ENCODE results near the gene CBLB.

CBLB gene

DNA sequence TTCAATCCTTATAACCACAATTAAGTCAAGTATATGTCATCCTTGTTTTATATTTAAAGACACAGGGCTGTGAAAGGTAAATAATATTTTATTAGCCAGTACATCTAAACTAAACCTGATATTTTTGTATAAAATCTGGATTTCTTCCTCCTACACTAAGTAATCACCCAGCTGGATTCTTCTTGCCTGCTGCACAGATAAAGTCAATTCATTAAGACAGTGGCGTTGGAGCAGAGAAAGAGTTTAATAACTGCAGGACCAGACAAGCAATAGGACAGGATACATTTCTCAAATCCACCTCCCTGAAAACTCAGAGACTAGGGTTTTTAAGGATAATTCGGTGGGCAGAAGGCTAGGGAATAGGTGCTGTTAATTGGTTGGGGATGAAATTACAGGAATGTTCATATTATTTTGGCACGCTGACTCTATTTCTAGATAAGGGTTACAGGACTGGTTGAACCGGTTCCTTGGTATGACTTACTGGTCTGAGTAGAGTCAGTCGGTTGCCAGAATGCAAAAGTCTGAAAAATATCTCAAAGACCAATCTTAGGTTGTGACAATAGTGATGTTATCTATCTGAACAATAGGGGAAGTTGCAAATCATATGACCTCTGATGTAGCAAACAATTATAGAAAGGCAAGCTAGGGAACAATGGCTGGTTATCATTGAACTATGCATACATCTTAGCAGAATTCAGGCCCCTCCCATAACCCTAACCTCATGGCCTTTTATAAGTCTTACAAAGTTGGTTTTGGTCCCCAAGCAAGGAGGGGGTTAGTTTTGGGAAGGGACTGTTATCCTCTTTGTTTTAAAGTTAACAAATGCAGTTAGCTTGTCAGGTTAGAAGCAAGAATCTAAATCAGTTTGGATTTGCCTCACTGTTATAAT is 257.3 kb downstream of the CBLB start:
- DNase-seq: no peak

DNA sequence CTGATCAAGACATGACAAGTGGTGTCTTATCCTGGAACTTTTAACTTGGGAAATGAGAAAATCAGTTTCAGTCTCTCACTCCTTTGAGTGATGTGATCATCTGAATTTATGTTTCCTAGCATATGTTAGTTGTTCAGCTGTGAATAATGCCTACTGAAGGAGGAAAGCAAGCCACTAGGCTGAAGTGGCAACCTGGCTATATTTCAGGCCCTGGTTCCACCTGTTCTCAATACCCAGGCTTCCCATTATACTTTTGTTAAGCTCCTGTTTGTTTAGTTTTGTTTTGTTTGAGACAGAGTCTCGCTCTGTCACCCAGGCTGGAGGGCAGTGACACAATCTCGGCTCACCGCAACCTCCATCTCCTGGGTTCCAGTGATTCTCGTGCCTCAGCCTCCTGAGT is 258.3 kb downstream of the CBLB start:
- no peak for DNase-seq

DNA sequence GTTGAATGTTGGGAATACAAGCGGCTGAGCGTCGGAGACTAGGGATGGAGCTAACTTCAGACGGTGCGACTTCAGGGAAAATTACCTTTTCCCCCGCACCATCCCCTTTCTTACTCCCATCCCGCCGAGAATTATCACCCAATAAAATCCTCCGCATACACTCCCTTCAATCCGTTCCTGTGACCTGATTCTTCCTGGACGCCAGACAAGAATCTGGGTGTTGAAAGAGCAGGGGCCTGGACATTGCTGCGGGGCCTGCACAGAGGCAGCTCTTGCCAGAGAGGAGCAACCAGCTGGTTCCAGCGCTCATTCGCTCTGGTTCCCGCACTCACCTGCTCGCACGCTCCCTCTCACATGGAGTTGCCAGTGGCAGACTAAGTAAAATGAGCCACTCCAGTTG is 260.2 kb downstream of the CBLB start:
- no peak for DNase-seq

DNA sequence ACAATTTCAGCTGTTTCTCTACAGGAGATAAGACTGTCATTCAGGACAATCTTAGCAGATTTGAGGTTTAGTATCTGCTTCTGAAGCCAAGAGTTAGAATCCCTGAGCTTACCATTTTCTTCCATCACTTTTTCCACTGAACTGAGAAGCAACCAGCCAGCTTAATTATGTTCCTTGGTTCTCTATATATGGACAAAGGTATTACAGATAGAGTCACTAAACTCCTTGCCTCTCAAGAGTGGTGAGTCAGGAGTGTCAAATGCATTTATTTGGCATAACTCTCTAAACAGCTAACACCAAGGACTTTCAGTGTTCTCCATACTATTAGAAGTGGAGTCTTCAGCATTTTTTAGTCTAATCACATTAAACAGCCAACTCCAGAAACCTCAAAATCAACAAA is 262.8 kb downstream of the CBLB start:
- no peak for DNase-seq

Measured in effector CD8-positive, alpha-beta T cell (primary cell).